Inferior parietal cortex (tissue), 1 donor: Measurements from ENCODE around the gene KIAA0040.

Experiments
- DNase-seq: peaks from one replicate; pipeline ENCODE4 v3.0.0-alpha.2; 2016; ENCODE audit errors: extremely low spot score

The KIAA0040 gene

GRCh38 chr1:175171036-175171913 lies 21.3 kb downstream of the KIAA0040 start:
- DNase-seq = no peak

- DNase-seq = no peak
Measured at GRCh38 chr1:175169286-175170018, 23.1 kb downstream of the KIAA0040 start.

- DNase-seq = no peak
Measured at GRCh38 chr1:175168782-175169181, 23.8 kb downstream of the KIAA0040 start.

- no peak for DNase-seq
Measured at GRCh38 chr1:175167861-175168260, 24.7 kb downstream of the KIAA0040 start.

GRCh38 chr1:175166746-175167145 lies 25.8 kb downstream of the KIAA0040 start:
- DNase-seq = no peak

- no peak for DNase-seq
Measured at GRCh38 chr1:175164751-175165150, 27.8 kb downstream of the KIAA0040 start.

- no peak for DNase-seq
Measured at GRCh38 chr1:175163702-175164101, 28.9 kb downstream of the KIAA0040 start.

GRCh38 chr1:175162955-175163354 lies 29.6 kb downstream of the KIAA0040 start:
- no peak for DNase-seq

GRCh38 chr1:175158170-175158591 lies 34.4 kb downstream of the KIAA0040 start:
- DNase-seq = no peak

GRCh38 chr1:175157200-175157599 lies 35.4 kb downstream of the KIAA0040 start:
- no peak for DNase-seq

GRCh38 chr1:175155936-175156335 lies 36.6 kb downstream of the KIAA0040 start:
- no peak for DNase-seq

GRCh38 chr1:175155473-175155856 lies 37.1 kb downstream of the KIAA0040 start:
- no peak for DNase-seq

- DNase-seq = peak; percentile 79
Measured at GRCh38 chr1:175154629-175155472, 37.7 kb downstream of the KIAA0040 start.

GRCh38 chr1:175152006-175152652 lies 40.4 kb downstream of the KIAA0040 start:
- peak; percentile 77 for DNase-seq

GRCh38 chr1:175150596-175151319 lies 41.8 kb downstream of the KIAA0040 start:
- DNase-seq = no peak

GRCh38 chr1:175148068-175148467 lies 44.5 kb downstream of the KIAA0040 start:
- DNase-seq = no peak

- DNase-seq = no peak
Measured at GRCh38 chr1:175147569-175147968, 45.0 kb downstream of the KIAA0040 start.

- DNase-seq = peak; percentile 58
Measured at GRCh38 chr1:175146529-175147213, 45.9 kb downstream of the KIAA0040 start.

GRCh38 chr1:175145899-175146528 lies 46.6 kb downstream of the KIAA0040 start:
- DNase-seq = no peak

- no peak for DNase-seq
Measured at GRCh38 chr1:175138579-175138978, 54.0 kb downstream of the KIAA0040 start.
